Ishikawa (cell line): ENCODE results near the gene MOCS3.
A peak's percentile ranks its signal among the peaks of the same experiment; 100 is the strongest.

ENCODE experiments used
- CEBPB ChIP-seq: IDR thresholded peaks from 2 replicates; pipeline ENCODE4 v1.6.1; 2012
- CREB1 ChIP-seq: IDR thresholded peaks from 2 replicates; pipeline ENCODE4 v1.6.1; 2012; ENCODE audit warnings: low read depth
- EGR1 ChIP-seq: IDR thresholded peaks from 2 replicates; pipeline ENCODE4 v1.6.1; 2012
- EP300 ChIP-seq: IDR thresholded peaks from 2 replicates; pipeline ENCODE4 v1.6.1; 2012; ENCODE audit warnings: borderline replicate concordance
- FOXM1 ChIP-seq: IDR thresholded peaks from 2 replicates; pipeline ENCODE4 v1.6.1; 2012; ENCODE audit warnings: low read depth, borderline replicate concordance
- MAX ChIP-seq: IDR thresholded peaks from 2 replicates; pipeline ENCODE4 v1.6.1; 2012
- NFIC ChIP-seq: IDR thresholded peaks from 2 replicates; pipeline ENCODE4 v1.6.1; 2012
- RAD21 ChIP-seq: IDR thresholded peaks from 2 replicates; pipeline ENCODE4 v1.6.1; 2012; ENCODE audit warnings: low read depth
- TAF1 ChIP-seq: IDR thresholded peaks from 2 replicates; pipeline ENCODE4 v1.6.1; 2012; ENCODE audit warnings: low read depth, mild to moderate bottlenecking
- TCF12 ChIP-seq: IDR thresholded peaks from 2 replicates; pipeline ENCODE4 v1.6.1; 2012; ENCODE audit warnings: low read depth
- TEAD4 ChIP-seq: IDR thresholded peaks from 2 replicates; pipeline ENCODE4 v1.6.1; 2012
- USF1 ChIP-seq: IDR thresholded peaks from 2 replicates; pipeline ENCODE4 v1.6.1; 2012
- YY1 ChIP-seq: IDR thresholded peaks from 2 replicates; pipeline ENCODE4 v1.6.1; 2012; ENCODE audit warnings: low read depth
- ZBTB7A ChIP-seq: IDR thresholded peaks from 2 replicates; pipeline ENCODE4 v1.6.1; 2012; ENCODE audit warnings: low read depth
- TF ChIP-seq, protein P1 (sequence below): IDR thresholded peaks from 2 replicates; pipeline ENCODE4 v1.6.1; 2012; ENCODE audit warnings: low read depth, mild to moderate bottlenecking

MOCS3 gene, protein sequence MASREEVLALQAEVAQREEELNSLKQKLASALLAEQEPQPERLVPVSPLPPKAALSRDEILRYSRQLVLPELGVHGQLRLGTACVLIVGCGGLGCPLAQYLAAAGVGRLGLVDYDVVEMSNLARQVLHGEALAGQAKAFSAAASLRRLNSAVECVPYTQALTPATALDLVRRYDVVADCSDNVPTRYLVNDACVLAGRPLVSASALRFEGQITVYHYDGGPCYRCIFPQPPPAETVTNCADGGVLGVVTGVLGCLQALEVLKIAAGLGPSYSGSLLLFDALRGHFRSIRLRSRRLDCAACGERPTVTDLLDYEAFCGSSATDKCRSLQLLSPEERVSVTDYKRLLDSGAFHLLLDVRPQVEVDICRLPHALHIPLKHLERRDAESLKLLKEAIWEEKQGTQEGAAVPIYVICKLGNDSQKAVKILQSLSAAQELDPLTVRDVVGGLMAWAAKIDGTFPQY

GRCh38 chr20:50958615-50959542 lies at the start of gene MOCS3:
Gene MOCS3, plus strand, starts transcription at chr20:50958818. Its CDS starts 25 bp downstream, at chr20:50958843.
- TF ChIP-seq, protein P1, sequence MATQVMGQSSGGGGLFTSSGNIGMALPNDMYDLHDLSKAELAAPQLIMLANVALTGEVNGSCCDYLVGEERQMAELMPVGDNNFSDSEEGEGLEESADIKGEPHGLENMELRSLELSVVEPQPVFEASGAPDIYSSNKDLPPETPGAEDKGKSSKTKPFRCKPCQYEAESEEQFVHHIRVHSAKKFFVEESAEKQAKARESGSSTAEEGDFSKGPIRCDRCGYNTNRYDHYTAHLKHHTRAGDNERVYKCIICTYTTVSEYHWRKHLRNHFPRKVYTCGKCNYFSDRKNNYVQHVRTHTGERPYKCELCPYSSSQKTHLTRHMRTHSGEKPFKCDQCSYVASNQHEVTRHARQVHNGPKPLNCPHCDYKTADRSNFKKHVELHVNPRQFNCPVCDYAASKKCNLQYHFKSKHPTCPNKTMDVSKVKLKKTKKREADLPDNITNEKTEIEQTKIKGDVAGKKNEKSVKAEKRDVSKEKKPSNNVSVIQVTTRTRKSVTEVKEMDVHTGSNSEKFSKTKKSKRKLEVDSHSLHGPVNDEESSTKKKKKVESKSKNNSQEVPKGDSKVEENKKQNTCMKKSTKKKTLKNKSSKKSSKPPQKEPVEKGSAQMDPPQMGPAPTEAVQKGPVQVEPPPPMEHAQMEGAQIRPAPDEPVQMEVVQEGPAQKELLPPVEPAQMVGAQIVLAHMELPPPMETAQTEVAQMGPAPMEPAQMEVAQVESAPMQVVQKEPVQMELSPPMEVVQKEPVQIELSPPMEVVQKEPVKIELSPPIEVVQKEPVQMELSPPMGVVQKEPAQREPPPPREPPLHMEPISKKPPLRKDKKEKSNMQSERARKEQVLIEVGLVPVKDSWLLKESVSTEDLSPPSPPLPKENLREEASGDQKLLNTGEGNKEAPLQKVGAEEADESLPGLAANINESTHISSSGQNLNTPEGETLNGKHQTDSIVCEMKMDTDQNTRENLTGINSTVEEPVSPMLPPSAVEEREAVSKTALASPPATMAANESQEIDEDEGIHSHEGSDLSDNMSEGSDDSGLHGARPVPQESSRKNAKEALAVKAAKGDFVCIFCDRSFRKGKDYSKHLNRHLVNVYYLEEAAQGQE: no peak
- no peak; the same call in 1 of the 2 replicates for TF ChIP-seq TAF1
- TF ChIP-seq TCF12: peak; percentile 50; the same call in 1 of the 2 replicates
- TF ChIP-seq EGR1: peak; percentile 63
- TF ChIP-seq NFIC: no peak
- no peak for TF ChIP-seq USF1
- 0 out of 2 replicates have a peak, but pooled peaks have one; percentile 37 for TF ChIP-seq CEBPB
- TF ChIP-seq CREB1: peak; percentile 55
- no peak for TF ChIP-seq RAD21
- TF ChIP-seq YY1: peak; percentile 85
- peak; percentile 36 for TF ChIP-seq MAX
- no peak; the same call in 1 of the 2 replicates for TF ChIP-seq FOXM1

DNA sequence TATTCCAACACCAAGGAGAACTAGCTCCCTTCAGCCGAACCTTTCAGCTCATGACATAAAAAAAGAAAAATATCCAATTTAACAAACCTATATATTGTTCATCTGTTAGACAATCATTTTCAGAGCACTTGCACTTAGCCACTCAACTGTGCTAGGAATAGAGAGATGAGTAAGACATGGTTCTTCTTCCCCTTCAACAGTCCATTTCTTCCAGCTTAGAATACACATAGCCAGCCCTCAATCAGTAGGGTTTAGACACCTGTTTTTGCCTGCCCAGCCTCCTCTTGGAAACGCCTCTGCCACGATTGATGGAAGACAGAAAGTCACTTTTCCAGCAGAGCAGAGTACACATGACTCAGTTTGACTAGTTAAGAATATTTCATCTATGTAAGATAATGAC lies 49.2 kb upstream of the MOCS3 start:
- TF ChIP-seq EGR1 (no peak), EP300 (no peak), ZBTB7A (no peak), TAF1 (no peak), TCF12 (no peak), TEAD4 (no peak), FOXM1 (no peak), NFIC (no peak)
- TF ChIP-seq, protein P1: no peak

DNA sequence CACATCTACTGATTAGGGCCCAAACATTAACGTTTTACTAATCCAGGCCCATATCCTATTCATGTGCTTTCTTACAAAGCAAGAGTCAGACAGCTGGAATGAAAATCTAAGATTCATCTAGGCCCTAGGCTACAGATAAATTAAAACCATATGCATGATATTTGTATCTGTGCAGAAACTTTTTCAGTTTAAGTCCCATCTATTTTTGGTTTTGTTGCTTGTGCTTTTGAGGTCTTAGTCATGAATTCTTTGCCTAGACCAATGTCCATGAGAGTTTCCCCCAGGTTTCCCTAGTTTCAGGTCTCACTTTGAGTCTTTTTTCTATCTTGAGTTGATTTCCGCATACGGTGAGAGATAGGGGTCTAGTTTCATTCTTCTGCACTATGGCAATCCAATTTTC lies 47.6 kb upstream of the MOCS3 start:
- TF ChIP-seq NFIC: no peak
- TF ChIP-seq CEBPB: no peak
- TF ChIP-seq, protein P1: no peak
- TF ChIP-seq EP300: no peak
- no peak for TF ChIP-seq FOXM1
- no peak for TF ChIP-seq TAF1
- TF ChIP-seq EGR1: no peak
- no peak for TF ChIP-seq USF1
- TF ChIP-seq RAD21: no peak
- TF ChIP-seq TCF12: no peak
- TF ChIP-seq ZBTB7A: no peak
- TF ChIP-seq TEAD4: no peak
- no peak for TF ChIP-seq MAX

- TF ChIP-seq EGR1 (no peak), TAF1 (no peak), RAD21 (no peak), MAX (no peak)
Measured at GRCh38 chr20:50911716-50912115, 46.9 kb upstream of the MOCS3 start.
